ENCODE measurements around the gene KRT80. TPM values are rescaled to one million over a fixed set of nuclear protein-coding genes. Genes with fewer than 3 reads are reported as not detected.

KRT80 gene
- total RNA-seq, 1 experiment from 2014 or later: 51.5 TPM

DNA sequence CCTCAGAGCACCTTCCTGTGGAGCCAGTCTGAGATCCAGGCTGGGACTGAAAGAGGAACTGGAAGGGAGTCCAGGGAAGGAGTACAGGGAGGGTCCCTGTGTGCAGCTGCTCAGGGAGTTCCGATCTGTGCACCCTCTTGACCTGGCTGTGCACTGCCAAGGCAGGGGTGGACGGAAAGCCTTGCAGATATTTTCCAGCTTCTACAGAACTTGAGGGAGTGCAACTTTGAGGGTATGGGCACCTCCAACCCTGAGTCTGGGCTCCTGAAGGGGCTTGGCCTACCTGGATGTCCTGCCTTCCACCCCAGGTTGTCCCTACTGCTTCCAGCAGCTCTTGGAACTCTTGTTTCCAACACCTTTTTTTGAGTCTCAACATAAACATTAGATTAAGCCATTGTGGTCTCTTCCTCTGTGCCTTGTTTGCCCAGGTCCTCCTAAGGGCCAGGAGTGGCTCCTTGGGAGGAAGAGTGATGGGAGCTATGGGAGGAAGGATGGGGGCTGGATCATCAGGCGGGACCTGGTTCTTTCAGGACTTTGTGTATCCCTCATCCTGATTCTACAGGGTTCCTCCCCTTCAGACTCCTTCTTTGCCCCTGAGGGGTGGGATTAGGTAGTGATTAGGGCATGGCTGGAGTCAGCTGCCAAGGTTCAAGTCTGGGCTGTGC lies 44.7 kb upstream of the KRT80 start:
- Histone ChIP-seq H3K36me3 (ENCODE audit: control insufficient read depth, insufficient read depth, low read length) (no peaks in the 10 kb centered on the region), H3K4me1 (ENCODE audit: control insufficient read depth, insufficient read depth, low read length) (peaks cover 36% of the 10 kb centered on the region), H3K27me3 (ENCODE audit: control insufficient read depth, insufficient read depth, low read length) (no peaks in the 10 kb centered on the region), H3K9me3 (ENCODE audit: control insufficient read depth, insufficient read depth, low read depth, low read length) (no peaks in the 10 kb centered on the region), H3K4me3 (ENCODE audit: low read depth in 2 of 2, low read length in 2 of 2) (no peak overlapping the region), H3K27ac (ENCODE audit: low read length) (peak overlapping the region; percentile 65)
- intact Hi-C loops (cut with micrococcal nuclease; ENCODE audit: unreplicated experiment): no loop called here
- TF ChIP-seq SIN3A (IDR thresholded peaks at IDR 0.05; ENCODE audit: borderline replicate concordance, insufficient read depth, low read depth, low read length) (no peak), TCF7L2 (IDR thresholded peaks at IDR 0.05; ENCODE audit: low read depth, low read length) (no peak)
- POLR2A ChIA-PET: no interaction called here
- BruUV-seq (replicated peaks): no TSS peak
- in situ Hi-C loops (cut with HindIII; ENCODE audit: low pct_unique_long_range_greater_than_20kb, low sequenced_read_pairs): no loop called here
- DNase-seq (ENCODE audit: low read depth, low spot score) (no peak), ATAC-seq (no peak; the same call in 1 of the 2 replicates)
- CTCF ChIA-PET: interaction anchor here (0.8 kb wide), 1 partner anchor 92 kb away, joined by 3 read pairs; no protein-coding TSS in a partner anchor

DNA sequence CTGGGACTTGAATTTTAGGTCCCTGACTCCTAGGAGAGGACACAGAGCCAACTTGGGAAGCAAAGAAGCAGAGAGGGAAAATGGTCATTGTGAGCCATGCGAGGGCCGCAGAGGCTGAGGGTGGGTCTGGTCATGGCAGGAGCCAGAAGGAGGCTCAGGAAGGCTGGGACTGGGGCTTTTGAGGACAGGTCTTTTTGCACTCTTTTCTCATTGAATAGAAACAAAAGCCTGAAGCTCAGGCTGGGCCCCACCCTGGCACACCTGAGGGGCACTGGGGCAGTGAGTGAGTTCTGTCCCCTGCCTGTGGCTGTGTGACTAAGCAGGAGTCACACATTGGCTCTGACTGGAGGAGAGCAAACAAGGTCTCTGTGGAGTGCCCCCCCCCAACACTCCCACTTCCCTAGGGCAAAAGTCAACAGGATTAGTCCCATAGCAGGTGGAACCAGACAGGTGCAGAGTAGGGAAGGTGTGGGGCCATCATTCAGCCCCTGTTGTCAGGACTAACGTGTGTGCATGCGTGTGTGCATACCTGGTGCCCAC lies 44.1 kb upstream of the KRT80 start:
- Histone ChIP-seq H3K36me3 (ENCODE audit: control insufficient read depth, insufficient read depth, low read length) (no peaks in the 10 kb centered on the region), H3K9me3 (ENCODE audit: control insufficient read depth, insufficient read depth, low read depth, low read length) (no peaks in the 10 kb centered on the region), H3K4me3 (ENCODE audit: low read depth in 2 of 2, low read length in 2 of 2) (no peak overlapping the region), H3K27ac (ENCODE audit: low read length) (peak overlapping the region; percentile 77), H3K4me1 (ENCODE audit: control insufficient read depth, insufficient read depth, low read length) (peaks cover 37% of the 10 kb centered on the region), H3K27me3 (ENCODE audit: control insufficient read depth, insufficient read depth, low read length) (no peaks in the 10 kb centered on the region)
- ATAC-seq: peak; percentile 80
- ChIA-PET POLR2A (no interaction called here), CTCF (interaction anchor here (0.7 to 0.8 kb wide), 2 partner anchors 23 to 93 kb away, joined by 3 read pairs; no protein-coding TSS in a partner anchor)
- DNase-seq (ENCODE audit: low read depth, low spot score): no peak
- BruUV-seq (replicated peaks): no TSS peak
- intact Hi-C loops (cut with micrococcal nuclease; ENCODE audit: unreplicated experiment) (no loop called here), in situ Hi-C loops (cut with HindIII; ENCODE audit: low pct_unique_long_range_greater_than_20kb, low sequenced_read_pairs) (no loop called here)
- TF ChIP-seq TCF7L2 (IDR thresholded peaks at IDR 0.05; ENCODE audit: low read depth, low read length): no peak
- TF ChIP-seq, protein P1, sequence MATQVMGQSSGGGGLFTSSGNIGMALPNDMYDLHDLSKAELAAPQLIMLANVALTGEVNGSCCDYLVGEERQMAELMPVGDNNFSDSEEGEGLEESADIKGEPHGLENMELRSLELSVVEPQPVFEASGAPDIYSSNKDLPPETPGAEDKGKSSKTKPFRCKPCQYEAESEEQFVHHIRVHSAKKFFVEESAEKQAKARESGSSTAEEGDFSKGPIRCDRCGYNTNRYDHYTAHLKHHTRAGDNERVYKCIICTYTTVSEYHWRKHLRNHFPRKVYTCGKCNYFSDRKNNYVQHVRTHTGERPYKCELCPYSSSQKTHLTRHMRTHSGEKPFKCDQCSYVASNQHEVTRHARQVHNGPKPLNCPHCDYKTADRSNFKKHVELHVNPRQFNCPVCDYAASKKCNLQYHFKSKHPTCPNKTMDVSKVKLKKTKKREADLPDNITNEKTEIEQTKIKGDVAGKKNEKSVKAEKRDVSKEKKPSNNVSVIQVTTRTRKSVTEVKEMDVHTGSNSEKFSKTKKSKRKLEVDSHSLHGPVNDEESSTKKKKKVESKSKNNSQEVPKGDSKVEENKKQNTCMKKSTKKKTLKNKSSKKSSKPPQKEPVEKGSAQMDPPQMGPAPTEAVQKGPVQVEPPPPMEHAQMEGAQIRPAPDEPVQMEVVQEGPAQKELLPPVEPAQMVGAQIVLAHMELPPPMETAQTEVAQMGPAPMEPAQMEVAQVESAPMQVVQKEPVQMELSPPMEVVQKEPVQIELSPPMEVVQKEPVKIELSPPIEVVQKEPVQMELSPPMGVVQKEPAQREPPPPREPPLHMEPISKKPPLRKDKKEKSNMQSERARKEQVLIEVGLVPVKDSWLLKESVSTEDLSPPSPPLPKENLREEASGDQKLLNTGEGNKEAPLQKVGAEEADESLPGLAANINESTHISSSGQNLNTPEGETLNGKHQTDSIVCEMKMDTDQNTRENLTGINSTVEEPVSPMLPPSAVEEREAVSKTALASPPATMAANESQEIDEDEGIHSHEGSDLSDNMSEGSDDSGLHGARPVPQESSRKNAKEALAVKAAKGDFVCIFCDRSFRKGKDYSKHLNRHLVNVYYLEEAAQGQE (IDR thresholded peaks at IDR 0.05; ENCODE audit: insufficient read depth in 1 of 2, low read depth in 2 of 2, low read length in 1 of 2): no peak
- no peak; the same call in 1 of the 2 replicates for TF ChIP-seq POLR2AphosphoS5 (IDR thresholded peaks at IDR 0.05; ENCODE audit: low read depth, low read length)
- TF ChIP-seq, protein P2, sequence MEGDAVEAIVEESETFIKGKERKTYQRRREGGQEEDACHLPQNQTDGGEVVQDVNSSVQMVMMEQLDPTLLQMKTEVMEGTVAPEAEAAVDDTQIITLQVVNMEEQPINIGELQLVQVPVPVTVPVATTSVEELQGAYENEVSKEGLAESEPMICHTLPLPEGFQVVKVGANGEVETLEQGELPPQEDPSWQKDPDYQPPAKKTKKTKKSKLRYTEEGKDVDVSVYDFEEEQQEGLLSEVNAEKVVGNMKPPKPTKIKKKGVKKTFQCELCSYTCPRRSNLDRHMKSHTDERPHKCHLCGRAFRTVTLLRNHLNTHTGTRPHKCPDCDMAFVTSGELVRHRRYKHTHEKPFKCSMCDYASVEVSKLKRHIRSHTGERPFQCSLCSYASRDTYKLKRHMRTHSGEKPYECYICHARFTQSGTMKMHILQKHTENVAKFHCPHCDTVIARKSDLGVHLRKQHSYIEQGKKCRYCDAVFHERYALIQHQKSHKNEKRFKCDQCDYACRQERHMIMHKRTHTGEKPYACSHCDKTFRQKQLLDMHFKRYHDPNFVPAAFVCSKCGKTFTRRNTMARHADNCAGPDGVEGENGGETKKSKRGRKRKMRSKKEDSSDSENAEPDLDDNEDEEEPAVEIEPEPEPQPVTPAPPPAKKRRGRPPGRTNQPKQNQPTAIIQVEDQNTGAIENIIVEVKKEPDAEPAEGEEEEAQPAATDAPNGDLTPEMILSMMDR (IDR thresholded peaks at IDR 0.05): no peak
- TF ChIP-seq SIN3A (IDR thresholded peaks at IDR 0.05; ENCODE audit: borderline replicate concordance, insufficient read depth, low read depth, low read length): no peak

All from Panc1 (cell line).